Skeletal muscle tissue (tissue), 5 donors: ENCODE results near the gene ANKMY1. TPM values are rescaled to one million over a fixed set of nuclear protein-coding genes. Genes with fewer than 3 reads are reported as not detected.

Experiments used
- H3K27ac ChIP-seq: one replicate; pipeline ENCODE4 v1.7.0; 2013; ENCODE audit warnings: mild to moderate bottlenecking, low read depth, low read length, inconsistent platforms
- H3K27me3 ChIP-seq, 3 donors: one replicate each; pipeline ENCODE4 v1.7.0; 2013; ENCODE audit warnings: low read length in 3 of 3; ENCODE audit not compliant: control insufficient read depth in 3 of 3, insufficient read depth in 3 of 3
- H3K36me3 ChIP-seq, 3 donors: one replicate each; pipeline ENCODE4 v1.7.0; 2013; ENCODE audit warnings: low read length in 3 of 3; ENCODE audit not compliant: control insufficient read depth in 3 of 3, insufficient read depth in 3 of 3
- H3K4me1 ChIP-seq, 3 donors: one replicate each; pipeline ENCODE4 v1.7.0; 2013; ENCODE audit warnings: low read length in 3 of 3, mild to moderate bottlenecking in 3 of 3; ENCODE audit not compliant: control insufficient read depth in 3 of 3, insufficient read depth in 3 of 3
- H3K4me3 ChIP-seq, 3 donors: one replicate each; pipeline ENCODE4 v1.7.0; 2013; ENCODE audit warnings: low read length in 3 of 3
- H3K9ac ChIP-seq, 3 donors: one replicate each; pipeline ENCODE4 v1.7.0; 2013; ENCODE audit warnings: low read length in 3 of 3, mild to moderate bottlenecking in 3 of 3, moderate library complexity in 2 of 3, low read depth in 1 of 3
- H3K9me3 ChIP-seq, 3 donors: one replicate each; pipeline ENCODE4 v1.7.0; 2013; ENCODE audit warnings: low read length in 3 of 3; ENCODE audit not compliant: control insufficient read depth in 3 of 3
- small RNA-seq: library from RNA; depleted of rRNA; stranded (forward); fragments of <200 nt; gene quantifications from one replicate; pipeline ENCODE3, GENCODE V24; 2014
- total RNA-seq: library from RNA; depleted of rRNA; stranded (reverse); fragments of >200 nt; gene quantifications from one replicate; pipeline ENCODE4 v1.2.3, GENCODE V29; 2014
- donor health status: Osteomylitis.

Gene ANKMY1
- total RNA-seq, 1 donor from 2014 or later = 5.2 TPM

- Histone ChIP-seq H3K27ac (no peak overlapping the region), H3K9ac (no peak overlapping the region), H3K36me3 (no peaks in the 10 kb centered on the region), H3K4me1 (peaks cover 7 to 16% (median 13%) of the 10 kb centered on the region in 3 donors), H3K9me3 (no peaks in the 10 kb centered on the region), H3K4me3 (no peak overlapping the region), H3K27me3 (no peaks in the 10 kb centered on the region)
Measured at GRCh38 chr2:240431661-240432424, 125.9 kb downstream of the ANKMY1 start.

GRCh38 chr2:240431271-240431660 lies 126.5 kb downstream of the ANKMY1 start:
- H3K4me3 ChIP-seq = no peak overlapping the region
- peaks cover 5 to 11% (median 7%) of the 10 kb centered on the region in 3 donors for H3K4me1 ChIP-seq
- no peaks in the 10 kb centered on the region for H3K36me3 ChIP-seq
- no peaks in the 10 kb centered on the region for H3K27me3 ChIP-seq
- H3K9me3 ChIP-seq = no peaks in the 10 kb centered on the region
- no peak overlapping the region for H3K27ac ChIP-seq
- no peak overlapping the region for H3K9ac ChIP-seq

GRCh38 chr2:240430595-240430994 lies 127.2 kb downstream of the ANKMY1 start:
- Histone ChIP-seq H3K4me3 (no peak overlapping the region), H3K9me3 (peaks cover 0 to 3% (median 0%) of the 10 kb centered on the region in 3 donors), H3K27me3 (no peaks in the 10 kb centered on the region), H3K36me3 (no peaks in the 10 kb centered on the region), H3K9ac (no peak overlapping the region), H3K4me1 (peaks cover 5 to 11% (median 7%) of the 10 kb centered on the region in 3 donors), H3K27ac (no peak overlapping the region)

- H3K27ac ChIP-seq = no peak overlapping the region
Measured at GRCh38 chr2:240429872-240430491, 127.8 kb downstream of the ANKMY1 start.

More at GRCh38 chr2:240429872-240430491, 127.8 kb downstream of the ANKMY1 start:
- Histone ChIP-seq H3K27me3 (no peaks in the 10 kb centered on the region), H3K4me1 (peaks cover 5 to 13% (median 7%) of the 10 kb centered on the region in 3 donors), H3K9ac (no peak overlapping the region), H3K4me3 (no peak overlapping the region), H3K9me3 (peaks cover 0 to 3% (median 0%) of the 10 kb centered on the region in 3 donors), H3K36me3 (no peaks in the 10 kb centered on the region)

Small RNAs within 50 kb of the gene (small RNA-seq; reads per million reads assigned to genes)
- 27.8 reads per million, percentile 94 among the genes with 10 or more reads in this experiment for gene MIR149

Other genes starting within 250 kb of the ANKMY1 start
- gene GPC1, start 122.3 kb downstream of the ANKMY1 start, total RNA-seq = 36.0 TPM
- 8.4 TPM for gene DUSP28, start 2.4 kb upstream of the ANKMY1 start, total RNA-seq
- 15.7 TPM for gene RNPEPL1, start 10.5 kb upstream of the ANKMY1 start, total RNA-seq
- gene CAPN10, start 28.7 kb upstream of the ANKMY1 start, total RNA-seq = 12.0 TPM
- gene GPR35, start 67.5 kb upstream of the ANKMY1 start, total RNA-seq = 1.0 TPM
- not detected for gene AQP12B, start 124.9 kb upstream of the ANKMY1 start, total RNA-seq
- gene AQP12A, start 133.9 kb upstream of the ANKMY1 start, total RNA-seq = not detected